Loucy (cell line): ENCODE results near the gene GIMAP8.
A peak's percentile ranks its signal among the peaks of the same experiment; 100 is the strongest.

Experiments used
- CTCF ChIP-seq: fragments of 200-600 bp; sonication (generic); conservative IDR thresholded peaks from 2 replicates; pipeline ENCODE4 v1.5.1; 2014; ENCODE audit warnings: mild to moderate bottlenecking, antibody characterized with exemption, low read length
- EZH2phosphoT487 ChIP-seq: fragments of 200-600 bp; IDR thresholded peaks from 2 replicates; pipeline ENCODE4 v1.6.1; 2018; ENCODE audit warnings: antibody characterized with exemption, mild to moderate bottlenecking, moderate library complexity, borderline replicate concordance

- peak; percentile 38 for TF ChIP-seq CTCF
- no peak for TF ChIP-seq EZH2phosphoT487
Measured at GRCh38 chr7:150404805-150405583, 45.4 kb upstream of the GIMAP8 start.
